KMS-11 (cell line): ENCODE results near the gene PCDH12.

ENCODE experiments used
- H2AFZ ChIP-seq: fragments of 200-600 bp; sonication (generic); 2 replicates; pipeline ENCODE4 v1.6.1; 2016; ENCODE audit warnings: antibody characterized with exemption, mixed run types, low read depth
- H3K27ac ChIP-seq: fragments of 200-600 bp; sonication (generic); 2 replicates; pipeline ENCODE4 v1.6.1; 2016; ENCODE audit warnings: mild to moderate bottlenecking, mixed run types
- H3K27me3 ChIP-seq: fragments of 200-600 bp; sonication (generic); 2 replicates; pipeline ENCODE4 v1.6.1; 2017; ENCODE audit warnings: mild to moderate bottlenecking, low read depth, mixed run types, moderate library complexity; ENCODE audit not compliant: insufficient read depth
- H3K36me3 ChIP-seq: fragments of 200-600 bp; sonication (generic); 2 replicates; pipeline ENCODE4 v1.6.1; 2017; ENCODE audit warnings: mild to moderate bottlenecking, mixed run types; ENCODE audit not compliant: insufficient read depth
- H3K4me1 ChIP-seq: fragments of 200-600 bp; sonication (generic); 2 replicates; pipeline ENCODE4 v1.6.1; 2016; ENCODE audit warnings: mild to moderate bottlenecking, low read depth, mixed run types; ENCODE audit not compliant: poor library complexity, severe bottlenecking
- H3K4me2 ChIP-seq: fragments of 200-600 bp; sonication (generic); 2 replicates; pipeline ENCODE4 v1.7.0; 2016; ENCODE audit warnings: mild to moderate bottlenecking, mixed run types
- H3K4me3 ChIP-seq: fragments of 200-600 bp; sonication (generic); IDR thresholded peaks from 2 replicates; pipeline ENCODE4 v1.6.1; 2017; ENCODE audit warnings: low read depth, low read length, mixed read lengths; ENCODE audit not compliant: insufficient read depth
- H3K79me2 ChIP-seq: fragments of 200-600 bp; sonication (generic); 2 replicates; pipeline ENCODE4 v1.6.1; 2016; ENCODE audit warnings: low read depth, mixed run types; ENCODE audit not compliant: insufficient read depth
- H3K9ac ChIP-seq: fragments of 200-600 bp; sonication (generic); 2 replicates; pipeline ENCODE4 v1.6.1; 2016; ENCODE audit warnings: mild to moderate bottlenecking, mixed run types
- H4K20me1 ChIP-seq: fragments of 200-600 bp; sonication (generic); 2 replicates; pipeline ENCODE4 v1.6.1; 2016; ENCODE audit warnings: mild to moderate bottlenecking, mixed run types; ENCODE audit not compliant: insufficient read depth
- CTCF ChIP-seq: fragments of 200-600 bp; sonication (generic); conservative IDR thresholded peaks from 2 replicates; pipeline ENCODE4 v1.6.1; 2017; ENCODE audit warnings: low read depth, mild to moderate bottlenecking, antibody characterized with exemption, low read length, moderate library complexity, mixed read lengths

PCDH12 gene

GRCh38 chr5:141942185-141942857 is 15.7 kb downstream of the PCDH12 start:
- Histone ChIP-seq H3K4me1 (peaks cover 42% of the 10 kb centered on the region), H3K9ac (no peak overlapping the region), H3K27me3 (no peaks in the 10 kb centered on the region), H4K20me1 (no peaks in the 10 kb centered on the region), H3K36me3 (no peaks in the 10 kb centered on the region), H3K27ac (peak overlapping the region; percentile 70; the same call in 1 of the 2 replicates), H3K4me3 (no peak overlapping the region), H2AFZ (no peak overlapping the region), H3K4me2 (peak overlapping the region; percentile 83; the same call in 1 of the 2 replicates), H3K79me2 (no peaks in the 10 kb centered on the region)
- TF ChIP-seq CTCF = no peak

GRCh38 chr5:141941779-141942178 is 16.2 kb downstream of the PCDH12 start:
- TF ChIP-seq CTCF = no peak
- no peak overlapping the region for H3K4me3 ChIP-seq
- H3K4me1 ChIP-seq = peaks cover 42% of the 10 kb centered on the region
- H3K9ac ChIP-seq = no peak overlapping the region
- H3K27ac ChIP-seq = peak overlapping the region; percentile 70; the same call in 1 of the 2 replicates
- H2AFZ ChIP-seq = no peak overlapping the region
- no peaks in the 10 kb centered on the region for H3K79me2 ChIP-seq
- H3K4me2 ChIP-seq = peak overlapping the region; percentile 83
- no peaks in the 10 kb centered on the region for H4K20me1 ChIP-seq
- no peaks in the 10 kb centered on the region for H3K36me3 ChIP-seq
- no peaks in the 10 kb centered on the region for H3K27me3 ChIP-seq

GRCh38 chr5:141941307-141941706 is 16.7 kb downstream of the PCDH12 start:
- Histone ChIP-seq H3K79me2 (no peaks in the 10 kb centered on the region), H3K27ac (peak overlapping the region; percentile 70), H3K4me1 (peaks cover 42% of the 10 kb centered on the region), H3K9ac (no peak overlapping the region), H3K27me3 (no peaks in the 10 kb centered on the region), H4K20me1 (no peaks in the 10 kb centered on the region), H2AFZ (peak overlapping the region; percentile 10; the same call in 1 of the 2 replicates), H3K36me3 (no peaks in the 10 kb centered on the region), H3K4me2 (peak overlapping the region; percentile 83), H3K4me3 (no peak overlapping the region)
- TF ChIP-seq CTCF = 0 out of 2 replicates have a peak, but pooled peaks have one; percentile 10

- peak; percentile 22; the same call in 1 of the 2 replicates for TF ChIP-seq CTCF
- Histone ChIP-seq H3K4me1 (peaks cover 42% of the 10 kb centered on the region), H3K27ac (peak overlapping the region; percentile 70), H3K79me2 (no peaks in the 10 kb centered on the region), H4K20me1 (no peaks in the 10 kb centered on the region), H3K27me3 (no peaks in the 10 kb centered on the region), H2AFZ (peak overlapping the region; percentile 10; the same call in 1 of the 2 replicates), H3K4me2 (peak overlapping the region; percentile 83), H3K4me3 (no peak overlapping the region), H3K36me3 (no peaks in the 10 kb centered on the region), H3K9ac (no peak overlapping the region)
Observed at GRCh38 chr5:141940695-141941271, 17.2 kb downstream of the PCDH12 start.
